K562 (cell line): ENCODE measurements around the gene CDH20. TPM values are rescaled to one million over a fixed set of nuclear protein-coding genes. Genes with fewer than 3 reads are reported as not detected.

Experiments used
- ATAC-seq: fragments of 200-7000 bp; cut with Tn5 transposase; 3 replicates; pipeline ENCODE4 v1.9.1; 2020; ENCODE audit warnings: moderate library complexity
- BruUV-seq: library from RNA; stranded (reverse); fragments of 400-500 nt; replicated peaks from 2 replicates; lab custom pipeline; 2021; lab: Mats Ljungman, UMichigan
- CTCF ChIA-PET: fragments of 300-600 bp; formaldehyde crosslinking; extraction: SDS; loops from one replicate; lab custom pipeline; 2021; ENCODE audit warnings: low intra/inter-chr PET ratio; lab: Yijun Ruan, JAX
- POLR2A ChIA-PET: fragments of 300-600, 350-650 bp; sonication (Branson Sonifier 250); formaldehyde crosslinking; extraction: SDS; loops from one replicate; lab custom pipeline; 2021; ENCODE audit warnings: antibody characterized with exemption, inconsistent platforms; lab: Yijun Ruan, JAX
- DNase-seq, 4 experiments: peaks; one replicate each; pipeline versions ENCODE4 v3.0.0 to v3.0.0-alpha.2; 2011 to 2018; ENCODE audit warnings: low spot score in 3 of 4, mixed read lengths in 3 of 4; ENCODE audit errors: extremely low read depth in 1 of 4
- FAIRE-seq: peaks from 2 replicates; lab custom pipeline; 2011; peaks lifted over from hg19 to GRCh38; lab: Jason Lieb, UNC
- H2AFZ ChIP-seq: 2 replicates; pipeline ENCODE4 v1.6.0; 2011; ENCODE audit warnings: low read depth, low read length, control low read depth, inconsistent platforms
- H3K27ac ChIP-seq: fragments of 200-600 bp; 3 replicates; pipeline ENCODE4 v1.8.0; 2011; ENCODE audit warnings: low read depth, mild to moderate bottlenecking, control low read depth, inconsistent platforms, low read length, moderate library complexity, mixed read lengths; ENCODE audit errors: extremely low read depth
- H3K27me3 ChIP-seq, 2 experiments: fragments of 300-600 bp in 1 of 2; 2 replicates in 1 of 2; 3 replicates in 1 of 2; pipeline versions ENCODE4 v1.6.0 to v1.8.0; 2011; ENCODE audit warnings: inconsistent platforms in 2 of 2, low read length in 2 of 2, mild to moderate bottlenecking in 1 of 2, mixed read lengths in 1 of 2, moderate library complexity in 1 of 2; ENCODE audit not compliant: control insufficient read depth in 2 of 2, insufficient read depth in 2 of 2
- H3K36me3 ChIP-seq: fragments of 300-600 bp; 3 replicates; pipeline ENCODE4 v1.8.0; 2011; ENCODE audit warnings: mild to moderate bottlenecking, low read length, inconsistent platforms; ENCODE audit not compliant: control insufficient read depth, insufficient read depth
- H3K4me1 ChIP-seq, 2 experiments: fragments of 200-600 bp in 1 of 2; replicated peaks in 1 of 2; 2 replicates in 1 of 2; 3 replicates in 1 of 2; pipeline versions ENCODE4 v1.5.1 to v1.8.0; 2011; ENCODE audit warnings: inconsistent platforms in 2 of 2, low read length in 2 of 2, mild to moderate bottlenecking in 1 of 2, mixed read lengths in 1 of 2, moderate library complexity in 1 of 2; ENCODE audit not compliant: control insufficient read depth in 2 of 2, insufficient read depth in 2 of 2
- H3K4me2 ChIP-seq: 2 replicates; pipeline ENCODE4 v1.6.1; 2011; ENCODE audit warnings: low read length, control low read depth, inconsistent platforms, mixed read lengths; ENCODE audit not compliant: insufficient read depth
- H3K4me3 ChIP-seq: fragments of 200-600 bp; sonication (generic), shearing (Covaris generic); 2 replicates; pipeline ENCODE4 v1.5.1; 2016; ENCODE audit warnings: control low read depth, inconsistent platforms
- H3K79me2 ChIP-seq: fragments of 200-600 bp; 3 replicates; pipeline ENCODE4 v1.8.0; 2011; ENCODE audit warnings: low read length, inconsistent platforms; ENCODE audit not compliant: control insufficient read depth, insufficient read depth
- H3K9ac ChIP-seq, 2 experiments: 2 replicates each; pipeline versions ENCODE4 v1.6.0 to v1.6.1; 2011; ENCODE audit warnings: low read depth in 2 of 2, low read length in 2 of 2, control low read depth in 1 of 2, inconsistent platforms in 1 of 2, mild to moderate bottlenecking in 1 of 2, mixed read lengths in 1 of 2; ENCODE audit not compliant: insufficient read depth in 1 of 2
- H3K9me1 ChIP-seq: one replicate; pipeline ENCODE4 v1.6.0; 2011; ENCODE audit warnings: inconsistent platforms, mild to moderate bottlenecking, low read length, moderate library complexity; ENCODE audit not compliant: control insufficient read depth, insufficient read depth
- H3K9me3 ChIP-seq: replicated peaks from 2 replicates; pipeline ENCODE4 v1.5.1; 2011; ENCODE audit warnings: low read depth, low read length, inconsistent platforms; ENCODE audit not compliant: control insufficient read depth, insufficient read depth
- H4K20me1 ChIP-seq: replicated peaks from 2 replicates; pipeline ENCODE4 v1.6.1; 2011; ENCODE audit warnings: low read length, inconsistent platforms, mixed read lengths; ENCODE audit not compliant: control insufficient read depth, insufficient read depth
- BRF2 ChIP-seq: IDR thresholded peaks from 3 replicates; pipeline ENCODE4 v1.6.1; 2011; ENCODE audit warnings: borderline replicate concordance, mild to moderate bottlenecking; ENCODE audit not compliant: insufficient read length, insufficient read depth
- C11orf30 ChIP-seq: fragments of 450-650 bp; IDR thresholded peaks from 2 replicates; pipeline ENCODE4 v1.6.1; 2016; ENCODE audit warnings: low read depth, mild to moderate bottlenecking
- CXXC5 ChIP-seq: fragments of 250-450 bp; sonication (Bioruptor Pico); IDR thresholded peaks from 2 replicates; pipeline ENCODE4 v1.8.0; 2022; ENCODE audit warnings: inconsistent platforms, mild to moderate bottlenecking, moderate library complexity
- HDAC1 ChIP-seq, 2 experiments: fragments of 450-650 bp; IDR thresholded peaks; 2 replicates each; pipeline ENCODE4 v1.6.1; 2016 to 2017; ENCODE audit warnings: inconsistent platforms in 1 of 2, mild to moderate bottlenecking in 1 of 2, moderate library complexity in 1 of 2
- NR4A1 ChIP-seq, 2 experiments: fragments of 250-450 bp in 1 of 2; fragments of 450-650 bp in 1 of 2; sonication (Bioruptor Pico) in 1 of 2; IDR thresholded peaks; 2 replicates each; pipeline versions ENCODE4 v1.4.0 to v1.6.1; 2016 to 2020; ENCODE audit warnings: mild to moderate bottlenecking in 2 of 2, missing compliant biosample characterization in 1 of 2, missing genetic modification characterization in 1 of 2, moderate library complexity in 1 of 2
- SIRT6 ChIP-seq: IDR thresholded peaks from one replicate; pipeline ENCODE4 v1.6.1; 2012; ENCODE audit warnings: low read depth, mild to moderate bottlenecking, control low read depth, inconsistent platforms, low read length, moderate library complexity
- TCFL5 ChIP-seq: fragments of 250-450 bp; sonication (Bioruptor Pico); conservative IDR thresholded peaks from 2 replicates; pipeline ENCODE4 v1.6.1; 2021; ENCODE audit warnings: mild to moderate bottlenecking, moderate library complexity, matching md5 sums
- ZNF707 ChIP-seq: fragments of 250-450 bp; sonication (Bioruptor Pico); conservative IDR thresholded peaks from 2 replicates; pipeline ENCODE4 v1.8.0; 2022; ENCODE audit warnings: inconsistent platforms, mild to moderate bottlenecking, moderate library complexity
- WGBS: fragments of 100-300 bp; shearing (Covaris generic); methylation state at CpG from one replicate; pipeline ENCODE4 v1.1.6; 2016; ENCODE audit warnings: low coverage, mixed read lengths; ENCODE audit not compliant: insufficient coverage; ENCODE audit errors: missing lambda C conversion rate; 5-methylcytosine and 5-hydroxymethylcytosine counted together
- in situ Hi-C: fragments of 300-500 bp; cut with MboI; formaldehyde crosslinking; loops from 4 replicates; pipeline ENCODE4 v1.15.0; 2018; ENCODE audit warnings: inconsistent platforms, mixed read lengths
- intact Hi-C: fragments of 100-400 bp; cut with micrococcal nuclease; formaldehyde crosslinking; loops from 2 replicates; pipeline ENCODE4 v1.14.2; 2022
- polyA plus RNA-seq, 8 experiments: library from polyadenylated mRNA; depleted of rRNA in 4 of 8; stranded (reverse) in 5 of 8; unstranded in 3 of 8; fragments of >200 nt; fragmentation: Nextera tagmentation in 2 of 8; fragmentation: Illumina TruSeq in 1 of 8; extraction: Ambion mirVana in 2 of 8; extraction: Trizol in 1 of 8; gene quantifications; 2 replicates each; pipeline versions ENCODE4 v1.2.1 to v1.2.3, GENCODE V29; 2011 to 2014; ENCODE audit warnings: inconsistent platforms in 1 of 8, missing spikeins in 1 of 8
- total RNA-seq, 7 experiments: library from RNA; depleted of rRNA in 6 of 7; stranded (reverse); fragments of >200 nt in 6 of 7; fragmentation: Illumina TruSeq in 2 of 7; extraction: Trizol in 2 of 7; gene quantifications; 2 replicates each; pipeline versions ENCODE4 v1.2.1 to v1.2.3, GENCODE V29; 2011 to 2021; ENCODE audit warnings: low replicate concordance in 1 of 7
- TF ChIP-seq, protein P1 (sequence below): fragments of 450-650 bp; formaldehyde crosslinking; IDR thresholded peaks from 2 replicates; pipeline ENCODE4 v1.4.0; 2020; ENCODE audit warnings: mild to moderate bottlenecking, mixed read lengths
- TF ChIP-seq, protein P2 (sequence below): fragments of 200-800 bp; sonication (Bioruptor generic); IDR thresholded peaks from 2 replicates; pipeline ENCODE4 v1.6.1; 2017; ENCODE audit warnings: missing genetic modification characterization, missing compliant biosample characterization

CDH20 gene
- total and polyA plus RNA-seq, 9 of the 15 experiments (the other 6 are each of a cell fraction or from before 2014, with no cell fraction given): not detected

- no peak overlapping the region for H3K4me3 ChIP-seq
- ATAC-seq (no peak), DNase-seq (no peak), FAIRE-seq (no peak)
- no peaks in the 10 kb centered on the region for H3K79me2 ChIP-seq
- H3K9me1 ChIP-seq: no peaks in the 10 kb centered on the region
- no peak overlapping the region for H3K27ac ChIP-seq
- H4K20me1 ChIP-seq: no peaks in the 10 kb centered on the region
- WGBS: 0% methylated on average over 4 of the region's 4 CpGs
- H3K36me3 ChIP-seq: no peaks in the 10 kb centered on the region
- H3K4me1 ChIP-seq: no peaks in the 10 kb centered on the region
- TF ChIP-seq NR4A1 (CRISPR knock-in tag; IDR thresholded peaks at IDR 0.05) (no peak), NR4A1 (tag; IDR thresholded peaks at IDR 0.05) (no peak)
- TF ChIP-seq, protein P1, sequence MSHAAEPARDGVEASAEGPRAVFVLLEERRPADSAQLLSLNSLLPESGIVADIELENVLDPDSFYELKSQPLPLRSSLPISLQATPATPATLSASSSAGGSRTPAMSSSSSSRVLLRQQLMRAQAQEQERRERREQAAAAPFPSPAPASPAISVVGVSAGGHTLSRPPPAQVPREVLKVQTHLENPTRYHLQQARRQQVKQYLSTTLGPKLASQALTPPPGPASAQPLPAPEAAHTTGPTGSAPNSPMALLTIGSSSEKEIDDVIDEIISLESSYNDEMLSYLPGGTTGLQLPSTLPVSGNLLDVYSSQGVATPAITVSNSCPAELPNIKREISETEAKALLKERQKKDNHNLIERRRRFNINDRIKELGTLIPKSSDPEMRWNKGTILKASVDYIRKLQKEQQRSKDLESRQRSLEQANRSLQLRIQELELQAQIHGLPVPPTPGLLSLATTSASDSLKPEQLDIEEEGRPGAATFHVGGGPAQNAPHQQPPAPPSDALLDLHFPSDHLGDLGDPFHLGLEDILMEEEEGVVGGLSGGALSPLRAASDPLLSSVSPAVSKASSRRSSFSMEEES: no peak
- ChIA-PET CTCF (no interaction called here), POLR2A (no interaction called here)
- no peaks in the 10 kb centered on the region for H3K27me3 ChIP-seq
- in situ Hi-C loops: no loop called here
- BruUV-seq: no TSS peak
- no peak overlapping the region for H2AFZ ChIP-seq
- intact Hi-C loops: no loop called here
- no peak overlapping the region for H3K9ac ChIP-seq
- H3K4me2 ChIP-seq: no peak overlapping the region
- H3K9me3 ChIP-seq: no peaks in the 10 kb centered on the region
Measured at GRCh38 chr18:61471541-61471940, 138.3 kb downstream of the CDH20 start.

GRCh38 chr18:61471942-61472341, 138.7 kb downstream of the CDH20 start:
- no TSS peak for BruUV-seq
- Histone ChIP-seq H4K20me1 (no peaks in the 10 kb centered on the region), H3K79me2 (no peaks in the 10 kb centered on the region), H3K4me1 (no peaks in the 10 kb centered on the region), H3K27me3 (no peaks in the 10 kb centered on the region), H3K4me2 (no peak overlapping the region), H3K9me1 (no peaks in the 10 kb centered on the region), H3K4me3 (no peak overlapping the region), H2AFZ (no peak overlapping the region), H3K27ac (no peak overlapping the region), H3K9ac (no peak overlapping the region), H3K9me3 (no peaks in the 10 kb centered on the region), H3K36me3 (no peaks in the 10 kb centered on the region)
- POLR2A ChIA-PET: no interaction called here
- DNase-seq (no peak), ATAC-seq (no peak), FAIRE-seq (no peak)
- in situ Hi-C loops (no loop called here), intact Hi-C loops (no loop called here)
- CTCF ChIA-PET: no interaction called here
- 0% methylated on average over 2 of the region's 5 CpGs for WGBS
- TF ChIP-seq TCFL5 (no peak), HDAC1 (IDR thresholded peaks at IDR 0.05) (no peak), C11orf30 (no peak), ZNF707 (CRISPR knock-in tag) (no peak), SIRT6 (no peak), BRF2 (no peak), CXXC5 (CRISPR knock-in tag) (no peak)
- TF ChIP-seq, protein P2, sequence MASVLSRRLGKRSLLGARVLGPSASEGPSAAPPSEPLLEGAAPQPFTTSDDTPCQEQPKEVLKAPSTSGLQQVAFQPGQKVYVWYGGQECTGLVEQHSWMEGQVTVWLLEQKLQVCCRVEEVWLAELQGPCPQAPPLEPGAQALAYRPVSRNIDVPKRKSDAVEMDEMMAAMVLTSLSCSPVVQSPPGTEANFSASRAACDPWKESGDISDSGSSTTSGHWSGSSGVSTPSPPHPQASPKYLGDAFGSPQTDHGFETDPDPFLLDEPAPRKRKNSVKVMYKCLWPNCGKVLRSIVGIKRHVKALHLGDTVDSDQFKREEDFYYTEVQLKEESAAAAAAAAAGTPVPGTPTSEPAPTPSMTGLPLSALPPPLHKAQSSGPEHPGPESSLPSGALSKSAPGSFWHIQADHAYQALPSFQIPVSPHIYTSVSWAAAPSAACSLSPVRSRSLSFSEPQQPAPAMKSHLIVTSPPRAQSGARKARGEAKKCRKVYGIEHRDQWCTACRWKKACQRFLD (CRISPR knock-in tag): no peak
